GM12878 (cell line): ENCODE data around the gene TMEM201. TPM values are rescaled to one million over a fixed set of nuclear protein-coding genes. Genes with fewer than 3 reads are reported as not detected.

Experiments
- ATAC-seq: fragments of 200-7000 bp; cut with Tn5 transposase; 3 replicates; pipeline ENCODE4 v1.9.1; 2020; ENCODE audit warnings: mild to moderate bottlenecking, moderate library complexity
- BruUV-seq: library from RNA; stranded (reverse); fragments of 400-500 nt; replicated peaks from 2 replicates; lab custom pipeline; 2021; lab: Mats Ljungman, UMichigan
- CTCF ChIA-PET: fragments of 300-600 bp; sonication (Branson Sonifier 250); formaldehyde crosslinking; extraction: SDS; loops from one replicate; lab custom pipeline; 2021; ENCODE audit warnings: inconsistent platforms; lab: Yijun Ruan, JAX
- POLR2A ChIA-PET: fragments of 350-600 bp; formaldehyde crosslinking; extraction: SDS; loops from one replicate; lab custom pipeline; 2021; ENCODE audit warnings: inconsistent platforms; lab: Charles Lee
- RAD21 ChIA-PET: fragments of 300-600 bp; sonication (Branson Sonifier 250); formaldehyde crosslinking; loops from one replicate; lab custom pipeline; 2023; ENCODE audit warnings: antibody characterized with exemption; ENCODE audit not compliant: unreplicated experiment; lab: Charles Lee
- SMC1A ChIA-PET: fragments of 300-600 bp; sonication (Branson Sonifier 250); formaldehyde crosslinking; loops from one replicate; lab custom pipeline; 2023; ENCODE audit not compliant: unreplicated experiment, uncharacterized antibody; lab: Charles Lee
- DNase-seq: peaks from one replicate; pipeline ENCODE4 v3.0.0-alpha.2; 2011; ENCODE audit warnings: low read depth, low spot score
- FAIRE-seq: peaks from 3 replicates; lab custom pipeline; 2011; peaks lifted over from hg19 to GRCh38; lab: Jason Lieb, UNC
- H2AFZ ChIP-seq: 2 replicates; pipeline ENCODE4 v1.6.0; 2011; ENCODE audit warnings: low read depth, low read length, control low read depth; ENCODE audit not compliant: control insufficient read depth
- H3K27ac ChIP-seq: 2 replicates; pipeline ENCODE4 v1.5.1; 2011; ENCODE audit warnings: control low read depth; ENCODE audit not compliant: control insufficient read depth, insufficient read depth
- H3K27me3 ChIP-seq, 2 experiments: replicated peaks in 1 of 2; 2 replicates each; pipeline versions ENCODE4 v1.6.0 to v1.6.1; 2011; ENCODE audit warnings: low read length in 1 of 2; ENCODE audit not compliant: control insufficient read depth in 2 of 2, insufficient read depth in 2 of 2
- H3K36me3 ChIP-seq, 2 experiments: 2 replicates each; pipeline ENCODE4 v1.5.1; 2011; ENCODE audit warnings: low read length in 1 of 2; ENCODE audit not compliant: control insufficient read depth in 2 of 2, insufficient read depth in 2 of 2
- H3K4me1 ChIP-seq: 2 replicates; pipeline ENCODE4 v1.6.1; 2011; ENCODE audit warnings: mild to moderate bottlenecking, low read length, moderate library complexity, mixed read lengths; ENCODE audit not compliant: control insufficient read depth, insufficient read depth
- H3K4me2 ChIP-seq: 2 replicates; pipeline ENCODE4 v1.6.0; 2011; ENCODE audit warnings: control low read depth; ENCODE audit not compliant: control insufficient read depth, insufficient read depth
- H3K4me3 ChIP-seq: fragments of 200-600 bp; sonication (generic); 2 replicates; pipeline ENCODE4 v1.5.1; 2016
- H3K79me2 ChIP-seq: 2 replicates; pipeline ENCODE4 v1.6.0; 2011; ENCODE audit warnings: low read length; ENCODE audit not compliant: control insufficient read depth, insufficient read depth
- H3K9ac ChIP-seq: 2 replicates; pipeline ENCODE4 v1.8.0; 2011; ENCODE audit warnings: low read length, control low read depth, mixed read lengths; ENCODE audit not compliant: control insufficient read depth, insufficient read depth
- H3K9me3 ChIP-seq: replicated peaks from 3 replicates; pipeline ENCODE4 v1.5.1; 2011; ENCODE audit warnings: mild to moderate bottlenecking, low read length; ENCODE audit not compliant: control insufficient read depth, insufficient read depth
- H4K20me1 ChIP-seq: 2 replicates; pipeline ENCODE4 v1.6.0; 2011; ENCODE audit not compliant: control insufficient read depth, insufficient read depth
- CHD1 ChIP-seq: IDR thresholded peaks from 2 replicates; pipeline ENCODE4 v1.6.1; 2012; ENCODE audit warnings: low read depth, low read length, improper control_type of control experiment
- EP300 ChIP-seq, 2 experiments: fragments of 150-350 bp in 1 of 2; IDR thresholded peaks; 2 replicates each; pipeline ENCODE4 v1.6.1; 2011 to 2012; ENCODE audit warnings: low read depth in 2 of 2, low read length in 2 of 2, borderline replicate concordance in 1 of 2, improper control_type of control experiment in 1 of 2, inconsistent platforms in 1 of 2; ENCODE audit not compliant: control insufficient read depth in 1 of 2
- JUNB ChIP-seq: IDR thresholded peaks from 2 replicates; pipeline ENCODE4 v1.6.1; 2016; ENCODE audit warnings: antibody characterized with exemption, mild to moderate bottlenecking
- MEF2A ChIP-seq: IDR thresholded peaks from 2 replicates; pipeline ENCODE4 v1.6.1; 2011; ENCODE audit warnings: low read depth, mild to moderate bottlenecking, low read length, moderate library complexity; ENCODE audit not compliant: insufficient read depth
- PBX3 ChIP-seq: IDR thresholded peaks from 2 replicates; pipeline ENCODE4 v1.6.1; 2011; ENCODE audit warnings: mild to moderate bottlenecking, low read depth, low read length, moderate library complexity; ENCODE audit not compliant: insufficient replicate concordance
- RAD21 ChIP-seq: IDR thresholded peaks from 2 replicates; pipeline ENCODE4 v1.6.1; 2011; ENCODE audit warnings: mild to moderate bottlenecking, low read depth, low read length, moderate library complexity; ENCODE audit not compliant: insufficient read depth
- RBBP5 ChIP-seq: fragments of 200-600 bp; sonication (generic); conservative IDR thresholded peaks from 2 replicates; pipeline ENCODE4 v1.6.1; 2016
- SKIL ChIP-seq: fragments of 450-650 bp; IDR thresholded peaks from 2 replicates; pipeline ENCODE4 v1.6.1; 2017; ENCODE audit warnings: mild to moderate bottlenecking, low read depth, inconsistent platforms; ENCODE audit not compliant: poor library complexity, severe bottlenecking
- TCF3 ChIP-seq: IDR thresholded peaks from 2 replicates; pipeline ENCODE4 v1.6.1; 2012; ENCODE audit warnings: low read depth, mild to moderate bottlenecking, low read length, borderline replicate concordance; ENCODE audit not compliant: insufficient read depth
- ZNF592 ChIP-seq: fragments of 450-650 bp; IDR thresholded peaks from 2 replicates; pipeline ENCODE4 v1.6.1; 2017; ENCODE audit warnings: mild to moderate bottlenecking, moderate library complexity
- ZNF687 ChIP-seq: fragments of 450-650 bp; IDR thresholded peaks from 2 replicates; pipeline ENCODE4 v1.6.1; 2017; ENCODE audit warnings: mild to moderate bottlenecking, moderate library complexity
- WGBS: methylation state at CpG from one replicate; pipeline ENCODE4 v1.1.6; 2016; ENCODE audit warnings: low lambda C conversion rate; ENCODE audit not compliant: insufficient replicate concordance, insufficient coverage; ENCODE audit errors: missing lambda C conversion rate; 5-methylcytosine and 5-hydroxymethylcytosine counted together
- in situ Hi-C: fragments of 300-500 bp; cut with MboI; formaldehyde crosslinking; loops from 9 replicates; pipeline ENCODE4 v1.14.3; 2018; ENCODE audit warnings: mixed read lengths
- intact Hi-C: fragments of 100-400 bp; cut with micrococcal nuclease; formaldehyde crosslinking; loops from one replicate; pipeline ENCODE4 v1.14.2; 2022; ENCODE audit not compliant: unreplicated experiment
- polyA plus RNA-seq, 11 experiments: library from polyadenylated mRNA; depleted of rRNA in 4 of 11; unstranded in 6 of 11; stranded (reverse) in 5 of 11; fragments of >200 nt; fragmentation: Nextera tagmentation in 4 of 11; fragmentation: Illumina TruSeq in 1 of 11; extraction: Ambion mirVana in 4 of 11; extraction: Trizol in 1 of 11; gene quantifications; 1 replicate in 1 of 11; 2 replicates in 10 of 11; pipeline versions ENCODE4 v1.2.1 to v1.2.3, GENCODE V29; 2011 to 2016; ENCODE audit warnings: inconsistent platforms in 2 of 11, missing spikeins in 2 of 11, low read depth in 1 of 11
- total RNA-seq, 4 experiments: library from RNA; depleted of rRNA in 3 of 4; stranded (reverse); fragments of >200 nt in 3 of 4; fragmentation: Illumina TruSeq in 1 of 4; extraction: Trizol in 1 of 4; gene quantifications; 2 replicates each; pipeline versions ENCODE4 v1.2.1 to v1.2.3, GENCODE V29; 2013 to 2021

Gene TMEM201
- total and polyA plus RNA-seq, 10 of the 15 experiments (the other 5 are each of a cell fraction or from before 2014, with no cell fraction given) = 0.13 to 26.6 (median 6.1) TPM

- CTCF ChIA-PET = no interaction called here
- Histone ChIP-seq H3K79me2 (peaks cover 13% of the 10 kb centered on the region), H3K4me2 (no peak overlapping the region), H3K9me3 (no peaks in the 10 kb centered on the region), H4K20me1 (peaks cover 3% of the 10 kb centered on the region; the same call in 1 of the 2 replicates), H3K4me1 (peaks cover 5% of the 10 kb centered on the region), H3K27me3 (no peaks in the 10 kb centered on the region), H3K4me3 (no peak overlapping the region), H3K27ac (no peak overlapping the region), H2AFZ (no peak overlapping the region), H3K9ac (no peak overlapping the region), H3K36me3 (peaks cover 10 to 41% of the 10 kb centered on the region in 2 experiments; a peak in 3 of 4 replicates)
- no peak for ATAC-seq
- 95% methylated on average over 18 of the region's 18 CpGs for WGBS
- no TSS peak for BruUV-seq
- POLR2A ChIA-PET = interaction anchor here (0.5 kb wide), 1 partner anchor 221 kb away, joined by 4 read pairs; no protein-coding TSS in a partner anchor
- in situ Hi-C loops = no loop called here
- RAD21 ChIA-PET = no interaction called here
- intact Hi-C loops = no loop called here
- FAIRE-seq = no peak
- SMC1A ChIA-PET = interaction anchor here (1.4 kb wide), 1 partner anchor 18 kb away, joined by 3 read pairs; no protein-coding TSS in a partner anchor
- no peak for DNase-seq
- no peak for TF ChIP-seq RAD21
- TF ChIP-seq ZNF592 = no peak
- no peak for TF ChIP-seq RBBP5
- no peak for TF ChIP-seq EP300 (IDR thresholded peaks at IDR 0.05; ENCODE audit: borderline replicate concordance in 1 of 2, control insufficient read depth in 1 of 2, low read depth in 2 of 2, low read length in 2 of 2)
- TF ChIP-seq SKIL = no peak
- TF ChIP-seq TCF3 = no peak
- no peak for TF ChIP-seq ZNF687
- TF ChIP-seq PBX3 = no peak
- TF ChIP-seq CHD1 = no peak
- TF ChIP-seq JUNB = no peak
- no peak for TF ChIP-seq MEF2A
Observed at GRCh38 chr1:9598316-9598700, 9.6 kb downstream of the TMEM201 start.
